Adrenal gland (tissue), 12 donors: ENCODE data around the gene BACH2. TPM values are rescaled to one million over a fixed set of nuclear protein-coding genes. Genes with fewer than 3 reads are reported as not detected.

ENCODE experiments used
- DNase-seq, 7 donors: peaks; one replicate each; pipeline ENCODE4 v3.0.0-alpha.2; 2019 to 2020
- H3K27ac ChIP-seq, 5 donors: fragments of 200-600 bp; sonication (generic) in 4 of 5; 1 replicate in 3 of 5; 2 replicates in 2 of 5; pipeline versions ENCODE4 v1.5.1 to v1.8.0; 2016 to 2020; ENCODE audit warnings: mild to moderate bottlenecking in 1 of 5
- H3K27me3 ChIP-seq: fragments of 200-600 bp; 2 replicates; pipeline ENCODE4 v1.8.0; 2021
- H3K36me3 ChIP-seq, 2 donors: fragments of 200-600 bp; replicated peaks in 1 of 2; 1 replicate in 1 of 2; 2 replicates in 1 of 2; pipeline versions ENCODE4 v1.5.1 to v1.8.0; 2018 to 2022
- H3K4me1 ChIP-seq, 2 donors: fragments of 200-600 bp; replicated peaks in 1 of 2; 1 replicate in 1 of 2; 2 replicates in 1 of 2; pipeline versions ENCODE4 v1.5.1 to v1.8.0; 2018 to 2021
- H3K4me3 ChIP-seq, 4 donors: fragments of 200-600 bp; sonication (generic) in 3 of 4; one replicate each; pipeline ENCODE4 v1.5.1; 2016 to 2018
- H3K9me3 ChIP-seq, 3 donors: fragments of 200-600 bp; sonication (generic) in 1 of 3; replicated peaks in 1 of 3; 1 replicate in 2 of 3; 2 replicates in 1 of 3; pipeline versions ENCODE4 v1.5.1 to v1.8.0; 2016 to 2021
- CTCF ChIP-seq, 6 experiments: fragments of 450-650 bp in 4 of 6; fragments of 200-600 bp in 2 of 6; sonication (generic) in 1 of 6; IDR thresholded peaks; 1 replicate in 5 of 6; 2 replicates in 1 of 6; pipeline versions ENCODE4 v1.5.1 to v1.8.0; 2016 to 2021; ENCODE audit warnings: antibody characterized with exemption in 6 of 6, mild to moderate bottlenecking in 2 of 6, moderate library complexity in 1 of 6
- POLR2A ChIP-seq, 2 donors: fragments of 450-650 bp; IDR thresholded peaks; one replicate each; pipeline ENCODE4 v1.6.1; 2017; ENCODE audit warnings: antibody characterized with exemption in 2 of 2, mild to moderate bottlenecking in 2 of 2, moderate library complexity in 1 of 2
- WGBS, 4 donors: extraction: QIAGEN DNeasy Blood & Tissue Kit in 2 of 4; methylation state at CpG; one replicate each; pipeline versions ENCODE4 v1.1.5 to v1.1.7; 2013 to 2017; 5-methylcytosine and 5-hydroxymethylcytosine counted together
- intact Hi-C, 2 donors: fragments of 100-400 bp; cut with DNase I; formaldehyde crosslinking; loops; one replicate each; pipeline versions ENCODE4 v1.14.1 to v1.15.0; 2022 to 2023
- polyA plus RNA-seq, 3 donors: library from polyadenylated mRNA; stranded (reverse); fragments of 200-250 nt in 2 of 3; fragments of 350-450 nt in 1 of 3; fragmentation: Illumina TruSeq in 1 of 3; extraction: RNeasy Lipid Tissue Mini Kit (QIAGEN cat#74804) in 1 of 3; gene quantifications; one replicate each; pipeline ENCODE4 v1.2.3, GENCODE V29; 2013 to 2014
- total RNA-seq, 9 donors: library from RNA; depleted of rRNA in 4 of 9; stranded (reverse); fragments of >200 nt in 4 of 9; fragments of 120-200 nt in 1 of 9; fragmentation: NEBNext Ultra II Directional in 1 of 9; extraction: Animal tissue kit (Norgen Biotek cat#: 25700) in 1 of 9; gene quantifications; one replicate each; pipeline versions ENCODE4 v1.1.0 to v1.2.4, GENCODE V29; 2013 to 2023
- donor health status: healthy with polysubstance abuse.
- donor health status: Bipolar disorder and iron deficiency.
- donor health status: DM: yes; HTN: yes; CAD: no.
- donor health status: DM: no; HTN: no; CAD: no.
- donor health status: DM: no; HTN: no; CAD: no.
- donor health status: DM: yes; HTN: yes; CAD: no.

Gene BACH2
- total and polyA plus RNA-seq, 12 donors: 0.08 to 2.9 (median 0.83) TPM

DNA sequence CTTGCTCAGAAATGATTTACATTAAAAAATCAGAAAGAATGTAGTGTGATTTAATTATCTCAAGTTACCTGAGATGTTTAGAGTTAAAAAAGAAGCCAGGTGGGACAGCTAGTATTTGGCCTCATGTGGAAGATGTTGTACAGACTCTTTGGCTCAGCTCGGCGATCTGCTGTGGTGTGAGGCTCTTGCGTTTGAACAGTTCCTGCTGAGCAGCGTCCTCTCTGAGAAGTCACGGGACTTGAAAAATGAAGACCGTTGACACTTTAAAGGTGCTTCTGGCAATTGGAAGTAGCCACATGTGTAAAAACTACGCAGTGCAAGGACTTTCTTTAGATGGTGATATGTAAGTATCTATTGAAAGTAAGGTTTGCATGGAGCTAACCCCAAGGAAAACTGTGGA, 169.0 kb downstream of the BACH2 start:
- 70 to 82% (median 76%) methylated on average over 7 of the region's 7 CpGs for WGBS, 4 donors
- DNase-seq: no peak
- H3K27me3 ChIP-seq: no peaks in the 10 kb centered on the region
- no peak overlapping the region for H3K27ac ChIP-seq
- no peak overlapping the region for H3K4me3 ChIP-seq
- TF ChIP-seq POLR2A (IDR thresholded peaks at IDR 0.05) (no peak), CTCF (IDR thresholded peaks at IDR 0.05) (no peak)
- H3K4me1 ChIP-seq: no peaks in the 10 kb centered on the region
- no peaks in the 10 kb centered on the region for H3K9me3 ChIP-seq
- intact Hi-C loops: no loop called here
- no peaks in the 10 kb centered on the region for H3K36me3 ChIP-seq

DNA sequence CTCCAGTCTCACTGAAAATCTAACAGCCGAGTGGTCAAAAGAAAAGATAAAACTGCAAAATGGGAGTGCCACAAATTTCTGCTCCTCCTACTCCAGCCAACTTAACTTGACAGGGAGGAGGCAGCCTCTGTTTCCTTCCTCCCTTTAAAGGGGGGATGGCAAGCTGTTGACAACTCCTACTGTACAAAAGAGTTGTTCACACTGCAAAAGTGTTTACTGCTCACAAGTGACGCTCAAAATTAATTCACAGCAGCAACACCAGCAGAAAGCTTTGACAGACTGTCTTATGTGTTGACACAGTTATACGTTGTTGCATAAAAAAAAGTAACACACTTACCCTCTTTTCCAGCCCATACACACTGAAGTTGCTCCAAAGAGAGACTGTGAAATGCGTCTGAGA, 169.8 kb downstream of the BACH2 start:
- no peak for DNase-seq
- Histone ChIP-seq H3K27ac (no peak overlapping the region), H3K4me1 (no peaks in the 10 kb centered on the region), H3K27me3 (no peaks in the 10 kb centered on the region), H3K4me3 (no peak overlapping the region), H3K36me3 (no peaks in the 10 kb centered on the region), H3K9me3 (no peaks in the 10 kb centered on the region)
- TF ChIP-seq POLR2A (IDR thresholded peaks at IDR 0.05): no peak
- TF ChIP-seq CTCF (IDR thresholded peaks at IDR 0.05): no peak
- WGBS, 4 donors: 76 to 88% (median 83%) methylated on average over 4 of the region's 4 CpGs
- intact Hi-C loops: no loop called here

DNA sequence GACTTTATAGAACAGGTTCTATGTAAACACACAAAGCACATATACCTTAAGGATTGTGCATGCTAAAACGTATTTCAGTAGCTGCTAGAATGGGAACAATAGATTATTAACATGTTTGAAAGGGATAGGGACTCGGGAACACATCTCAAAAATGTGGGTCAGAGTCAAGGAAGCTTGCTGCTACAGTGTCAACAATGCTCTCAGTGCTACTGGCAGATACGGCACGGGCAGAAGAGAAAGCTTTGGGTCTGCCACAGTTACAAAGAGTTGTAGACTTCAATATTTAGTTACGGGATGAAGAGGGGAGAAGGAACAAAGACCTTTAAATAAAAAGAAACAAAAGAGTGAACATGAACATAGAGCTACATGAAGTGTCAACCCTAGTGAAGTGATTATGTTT, 170.5 kb downstream of the BACH2 start:
- Histone ChIP-seq H3K4me3 (no peak overlapping the region), H3K4me1 (no peaks in the 10 kb centered on the region), H3K36me3 (no peaks in the 10 kb centered on the region), H3K27me3 (no peaks in the 10 kb centered on the region), H3K9me3 (no peaks in the 10 kb centered on the region), H3K27ac (no peak overlapping the region)
- intact Hi-C loops: no loop called here
- DNase-seq: no peak
- WGBS, 4 donors: 75 to 80% (median 77%) methylated on average over 5 of the region's 5 CpGs
- TF ChIP-seq POLR2A (IDR thresholded peaks at IDR 0.05): no peak
- no peak for TF ChIP-seq CTCF (IDR thresholded peaks at IDR 0.05)

GRCh38 chr6:90124874-90125510, 171.7 kb downstream of the BACH2 start:
- WGBS, 4 donors: 67 to 75% (median 72%) methylated on average over 5 of the region's 5 CpGs
- no peak for DNase-seq
- TF ChIP-seq CTCF (IDR thresholded peaks at IDR 0.05): no peak
- no peak for TF ChIP-seq POLR2A (IDR thresholded peaks at IDR 0.05)

More at GRCh38 chr6:90124874-90125510, 171.7 kb downstream of the BACH2 start:
- H3K4me3 ChIP-seq: no peak overlapping the region
- H3K27ac ChIP-seq: no peak overlapping the region
- intact Hi-C loops: no loop called here
- H3K27me3 ChIP-seq: no peaks in the 10 kb centered on the region
- H3K4me1 ChIP-seq: no peaks in the 10 kb centered on the region
- H3K9me3 ChIP-seq: no peaks in the 10 kb centered on the region
- no peaks in the 10 kb centered on the region for H3K36me3 ChIP-seq
